Panc1 (cell line): ENCODE measurements around the gene GLIS2. TPM values are rescaled to one million over a fixed set of nuclear protein-coding genes. Genes with fewer than 3 reads are reported as not detected.

ENCODE experiments used
- ATAC-seq: fragments of 200-7000 bp; cut with Tn5 transposase; 2 replicates; pipeline ENCODE4 v1.9.1; 2020; ENCODE audit warnings: mild to moderate bottlenecking, moderate library complexity
- BruUV-seq: library from RNA; stranded (reverse); fragments of 400-500 nt; replicated peaks from 2 replicates; lab custom pipeline; 2021; lab: Mats Ljungman, UMichigan
- CTCF ChIA-PET: fragments of 300-600 bp; sonication (Branson Sonifier 250); formaldehyde crosslinking; loops from one replicate; lab custom pipeline; 2022; ENCODE audit warnings: antibody characterized with exemption; lab: Charles Lee
- POLR2A ChIA-PET: fragments of 300-600 bp; sonication (Branson Sonifier 250); formaldehyde crosslinking; loops from one replicate; lab custom pipeline; 2022; ENCODE audit warnings: antibody characterized with exemption; lab: Charles Lee
- DNase-seq: peaks from one replicate; pipeline ENCODE4 v3.0.0-alpha.2; 2010; ENCODE audit warnings: low read depth, low spot score
- H3K27ac ChIP-seq: 2 replicates; pipeline ENCODE4 v1.5.1; 2011; ENCODE audit warnings: mild to moderate bottlenecking, low read length, inconsistent platforms
- H3K27me3 ChIP-seq: fragments of 200-500 bp; sonication (Bioruptor generic); 2 replicates; pipeline ENCODE4 v1.6.0; 2014; ENCODE audit warnings: low read length, inconsistent platforms; ENCODE audit not compliant: control insufficient read depth, insufficient read depth
- H3K36me3 ChIP-seq: fragments of 200-500 bp; sonication (Bioruptor generic); 2 replicates; pipeline ENCODE4 v1.5.1; 2014; ENCODE audit warnings: inconsistent platforms, mild to moderate bottlenecking, low read length, moderate library complexity; ENCODE audit not compliant: control insufficient read depth, insufficient read depth
- H3K4me1 ChIP-seq: 2 replicates; pipeline ENCODE4 v1.5.1; 2011; ENCODE audit warnings: inconsistent platforms, mild to moderate bottlenecking, low read length, moderate library complexity; ENCODE audit not compliant: control insufficient read depth, insufficient read depth
- H3K4me3 ChIP-seq, 2 experiments: 2 replicates each; pipeline ENCODE4 v1.5.1; 2011 to 2012; ENCODE audit warnings: low read depth in 2 of 2, low read length in 2 of 2, mild to moderate bottlenecking in 2 of 2, inconsistent platforms in 1 of 2, moderate library complexity in 1 of 2
- H3K9me3 ChIP-seq: fragments of 200-500 bp; sonication (Bioruptor generic); 2 replicates; pipeline ENCODE4 v1.5.1; 2014; ENCODE audit warnings: low read depth, mild to moderate bottlenecking, inconsistent platforms, low read length, moderate library complexity; ENCODE audit not compliant: control insufficient read depth, insufficient read depth
- POLR2AphosphoS5 ChIP-seq: IDR thresholded peaks from 2 replicates; pipeline ENCODE4 v1.6.1; 2012; ENCODE audit warnings: mild to moderate bottlenecking, low read depth, low read length, moderate library complexity
- SIN3A ChIP-seq: IDR thresholded peaks from 2 replicates; pipeline ENCODE4 v1.6.1; 2012; ENCODE audit warnings: low read depth, mild to moderate bottlenecking, low read length, moderate library complexity, borderline replicate concordance; ENCODE audit not compliant: insufficient read depth
- TCF7L2 ChIP-seq: IDR thresholded peaks from 2 replicates; pipeline ENCODE4 v1.6.1; 2011; ENCODE audit warnings: mild to moderate bottlenecking, low read depth, low read length, inconsistent platforms
- in situ Hi-C: cut with HindIII; loops from 2 replicates; pipeline ENCODE4 v1.10.0; 2016; ENCODE audit warnings: low sequenced_read_pairs, low pct_unique_long_range_greater_than_20kb
- intact Hi-C: fragments of 100-400 bp; cut with micrococcal nuclease; formaldehyde crosslinking; loops from one replicate; pipeline ENCODE4 v1.10.0; 2022; ENCODE audit not compliant: unreplicated experiment
- total RNA-seq: library from RNA; stranded (reverse); gene quantifications from one replicate; pipeline ENCODE4 v1.2.1, GENCODE V29; 2021; ENCODE audit not compliant: unreplicated experiment
- TF ChIP-seq, protein P1 (sequence below): fragments of 450-650 bp; IDR thresholded peaks from 2 replicates; pipeline ENCODE4 v1.5.1; 2017; ENCODE audit warnings: mild to moderate bottlenecking
- TF ChIP-seq, protein P2 (sequence below), 2 experiments: IDR thresholded peaks; 2 replicates each; pipeline ENCODE4 v1.6.1; 2011 to 2012; ENCODE audit warnings: low read depth in 2 of 2, control low read depth in 1 of 2, low read length in 1 of 2, mild to moderate bottlenecking in 1 of 2, moderate library complexity in 1 of 2; ENCODE audit not compliant: insufficient read depth in 1 of 2

Gene GLIS2
- total RNA-seq, 1 experiment from 2014 or later: 87.3 TPM

DNA sequence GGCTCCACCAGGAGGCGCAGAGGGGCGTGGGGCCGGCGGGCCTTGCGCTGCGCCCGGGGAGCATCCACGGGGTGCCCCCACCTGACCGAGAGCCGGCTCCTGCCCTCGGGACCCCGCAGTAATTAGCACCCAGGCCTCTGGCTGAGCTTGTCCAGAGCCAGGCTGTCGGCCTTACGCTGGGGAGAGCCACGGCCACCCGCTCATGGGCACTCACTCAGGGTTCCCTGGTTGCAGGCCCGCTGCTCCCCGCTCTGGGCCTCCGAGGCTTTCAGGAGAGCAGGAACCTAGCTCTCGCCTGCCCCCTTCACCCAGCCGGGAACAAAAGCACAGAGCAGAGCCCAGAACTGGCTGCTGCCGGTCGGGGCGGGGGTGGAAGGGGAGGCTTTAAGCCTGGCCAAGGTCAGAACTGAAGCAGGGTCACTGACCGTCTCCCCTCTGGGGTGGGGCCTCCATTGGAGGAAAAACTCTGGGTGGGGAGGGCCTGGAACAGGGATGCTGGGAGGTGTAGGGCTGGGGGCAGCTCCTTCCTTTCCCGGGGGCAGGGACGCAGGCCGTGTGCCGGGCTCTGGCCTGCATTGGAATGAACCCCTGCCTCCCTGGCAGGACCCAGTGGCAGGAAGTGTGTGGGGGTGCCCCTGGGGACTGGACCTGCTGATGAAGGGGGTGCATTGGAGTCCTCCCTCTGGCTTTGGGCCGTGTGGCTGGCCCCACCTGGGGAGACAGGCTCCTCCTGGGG, 12.3 kb downstream of the GLIS2 start:
- ChIA-PET CTCF (interaction anchor here (0.7 to 2.0 kb wide), 5 partner anchors 18 to 74 kb away, joined by 3 to 7 read pairs (median 5); no protein-coding TSS in a partner anchor), POLR2A (interaction anchor here (1.0 kb wide), 1 partner anchor 9 kb away, joined by 13 read pairs; no protein-coding TSS in a partner anchor)
- Histone ChIP-seq H3K4me1 (peaks cover 70% of the 10 kb centered on the region), H3K9me3 (no peaks in the 10 kb centered on the region), H3K27me3 (no peaks in the 10 kb centered on the region), H3K36me3 (peaks cover 2% of the 10 kb centered on the region; the same call in 1 of the 2 replicates), H3K27ac (peak overlapping the region; percentile 79), H3K4me3 (peak overlapping the region; percentile 19 to 34; a peak in 3 of 4 replicates)
- TF ChIP-seq, protein P1, sequence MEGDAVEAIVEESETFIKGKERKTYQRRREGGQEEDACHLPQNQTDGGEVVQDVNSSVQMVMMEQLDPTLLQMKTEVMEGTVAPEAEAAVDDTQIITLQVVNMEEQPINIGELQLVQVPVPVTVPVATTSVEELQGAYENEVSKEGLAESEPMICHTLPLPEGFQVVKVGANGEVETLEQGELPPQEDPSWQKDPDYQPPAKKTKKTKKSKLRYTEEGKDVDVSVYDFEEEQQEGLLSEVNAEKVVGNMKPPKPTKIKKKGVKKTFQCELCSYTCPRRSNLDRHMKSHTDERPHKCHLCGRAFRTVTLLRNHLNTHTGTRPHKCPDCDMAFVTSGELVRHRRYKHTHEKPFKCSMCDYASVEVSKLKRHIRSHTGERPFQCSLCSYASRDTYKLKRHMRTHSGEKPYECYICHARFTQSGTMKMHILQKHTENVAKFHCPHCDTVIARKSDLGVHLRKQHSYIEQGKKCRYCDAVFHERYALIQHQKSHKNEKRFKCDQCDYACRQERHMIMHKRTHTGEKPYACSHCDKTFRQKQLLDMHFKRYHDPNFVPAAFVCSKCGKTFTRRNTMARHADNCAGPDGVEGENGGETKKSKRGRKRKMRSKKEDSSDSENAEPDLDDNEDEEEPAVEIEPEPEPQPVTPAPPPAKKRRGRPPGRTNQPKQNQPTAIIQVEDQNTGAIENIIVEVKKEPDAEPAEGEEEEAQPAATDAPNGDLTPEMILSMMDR: peak; percentile 79
- no peak for TF ChIP-seq TCF7L2
- peak; percentile 66 for ATAC-seq
- no TSS peak for BruUV-seq
- in situ Hi-C loops (no loop called here), intact Hi-C loops (no loop called here)
- DNase-seq: no peak

DNA sequence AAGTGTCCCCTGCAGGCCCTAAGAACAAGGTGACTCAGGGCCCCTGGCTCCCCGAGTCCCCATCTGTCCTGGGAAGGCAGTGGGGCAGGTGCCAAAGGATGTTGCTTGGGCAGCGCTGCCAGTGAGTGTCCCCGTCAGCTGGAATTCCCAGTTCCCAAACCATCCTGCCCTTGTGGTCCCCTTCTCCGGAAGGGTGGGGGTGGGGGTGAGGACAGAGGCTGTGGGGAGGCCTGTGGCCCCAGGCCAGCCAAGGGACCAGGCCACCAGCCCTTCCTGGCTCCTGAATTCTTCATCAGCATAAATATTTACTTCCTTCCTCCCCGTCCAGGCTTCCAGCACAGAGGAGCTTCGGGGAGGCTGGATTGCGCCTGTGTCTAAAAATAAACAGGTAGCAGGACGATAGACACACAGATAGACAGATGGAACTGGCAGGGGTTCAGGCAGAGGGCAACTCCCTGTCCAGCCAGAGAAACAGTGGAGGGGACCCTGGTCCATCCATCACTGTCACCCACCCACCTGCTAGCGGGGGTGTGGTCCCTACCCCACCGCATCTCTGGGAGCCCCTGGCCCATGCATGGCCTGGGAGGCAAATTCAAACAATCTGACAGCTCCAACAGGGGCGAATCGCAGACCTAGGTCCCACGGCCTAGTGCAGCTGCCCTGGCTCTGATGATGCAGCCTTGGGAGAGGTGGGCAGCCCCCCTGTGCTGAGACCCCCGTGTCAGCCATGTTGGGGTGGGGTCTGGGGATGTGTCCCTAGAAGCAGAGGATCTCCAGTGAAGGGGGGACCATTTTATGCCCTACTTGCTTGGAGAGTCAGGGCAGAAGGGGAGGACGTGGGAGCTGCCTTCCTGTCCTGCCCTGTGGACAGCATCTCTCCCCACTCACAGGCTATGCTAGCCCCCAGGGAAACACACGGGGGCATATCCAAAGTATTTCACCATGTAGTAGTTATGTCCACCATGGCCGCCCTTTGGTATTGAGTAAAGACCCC, 13.2 kb downstream of the GLIS2 start:
- CTCF ChIA-PET: interaction anchor here (1.0 to 2.0 kb wide), 3 partner anchors 39 to 75 kb away, joined by 5 to 7 read pairs (median 5); no protein-coding TSS in a partner anchor
- in situ Hi-C loops: no loop called here
- ATAC-seq (no peak; the same call in 1 of the 2 replicates), DNase-seq (no peak)
- H3K27me3 ChIP-seq: no peaks in the 10 kb centered on the region
- peak overlapping the region; percentile 79 for H3K27ac ChIP-seq
- H3K36me3 ChIP-seq: peaks cover 2% of the 10 kb centered on the region; the same call in 1 of the 2 replicates
- H3K9me3 ChIP-seq: no peaks in the 10 kb centered on the region
- POLR2A ChIA-PET: interaction anchor here (0.9 to 1.0 kb wide), 2 partner anchors 8 to 19 kb away, joined by 3 to 13 read pairs; no protein-coding TSS in a partner anchor
- TF ChIP-seq TCF7L2 (no peak), POLR2AphosphoS5 (no peak), SIN3A (no peak)
- TF ChIP-seq, protein P1: no peak
- TF ChIP-seq, protein P2, sequence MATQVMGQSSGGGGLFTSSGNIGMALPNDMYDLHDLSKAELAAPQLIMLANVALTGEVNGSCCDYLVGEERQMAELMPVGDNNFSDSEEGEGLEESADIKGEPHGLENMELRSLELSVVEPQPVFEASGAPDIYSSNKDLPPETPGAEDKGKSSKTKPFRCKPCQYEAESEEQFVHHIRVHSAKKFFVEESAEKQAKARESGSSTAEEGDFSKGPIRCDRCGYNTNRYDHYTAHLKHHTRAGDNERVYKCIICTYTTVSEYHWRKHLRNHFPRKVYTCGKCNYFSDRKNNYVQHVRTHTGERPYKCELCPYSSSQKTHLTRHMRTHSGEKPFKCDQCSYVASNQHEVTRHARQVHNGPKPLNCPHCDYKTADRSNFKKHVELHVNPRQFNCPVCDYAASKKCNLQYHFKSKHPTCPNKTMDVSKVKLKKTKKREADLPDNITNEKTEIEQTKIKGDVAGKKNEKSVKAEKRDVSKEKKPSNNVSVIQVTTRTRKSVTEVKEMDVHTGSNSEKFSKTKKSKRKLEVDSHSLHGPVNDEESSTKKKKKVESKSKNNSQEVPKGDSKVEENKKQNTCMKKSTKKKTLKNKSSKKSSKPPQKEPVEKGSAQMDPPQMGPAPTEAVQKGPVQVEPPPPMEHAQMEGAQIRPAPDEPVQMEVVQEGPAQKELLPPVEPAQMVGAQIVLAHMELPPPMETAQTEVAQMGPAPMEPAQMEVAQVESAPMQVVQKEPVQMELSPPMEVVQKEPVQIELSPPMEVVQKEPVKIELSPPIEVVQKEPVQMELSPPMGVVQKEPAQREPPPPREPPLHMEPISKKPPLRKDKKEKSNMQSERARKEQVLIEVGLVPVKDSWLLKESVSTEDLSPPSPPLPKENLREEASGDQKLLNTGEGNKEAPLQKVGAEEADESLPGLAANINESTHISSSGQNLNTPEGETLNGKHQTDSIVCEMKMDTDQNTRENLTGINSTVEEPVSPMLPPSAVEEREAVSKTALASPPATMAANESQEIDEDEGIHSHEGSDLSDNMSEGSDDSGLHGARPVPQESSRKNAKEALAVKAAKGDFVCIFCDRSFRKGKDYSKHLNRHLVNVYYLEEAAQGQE (IDR thresholded peaks at IDR 0.05; ENCODE audit: insufficient read depth in 1 of 2, low read depth in 2 of 2, low read length in 1 of 2): no peak
- peak overlapping the region in 1 of 2 experiments; percentile 34; a peak in 1 of 4 replicates for H3K4me3 ChIP-seq
- H3K4me1 ChIP-seq: peaks cover 62% of the 10 kb centered on the region
- BruUV-seq: no TSS peak
- intact Hi-C loops: no loop called here
